ENCODE data around the gene BHLHE23.

Gene BHLHE23

DNA sequence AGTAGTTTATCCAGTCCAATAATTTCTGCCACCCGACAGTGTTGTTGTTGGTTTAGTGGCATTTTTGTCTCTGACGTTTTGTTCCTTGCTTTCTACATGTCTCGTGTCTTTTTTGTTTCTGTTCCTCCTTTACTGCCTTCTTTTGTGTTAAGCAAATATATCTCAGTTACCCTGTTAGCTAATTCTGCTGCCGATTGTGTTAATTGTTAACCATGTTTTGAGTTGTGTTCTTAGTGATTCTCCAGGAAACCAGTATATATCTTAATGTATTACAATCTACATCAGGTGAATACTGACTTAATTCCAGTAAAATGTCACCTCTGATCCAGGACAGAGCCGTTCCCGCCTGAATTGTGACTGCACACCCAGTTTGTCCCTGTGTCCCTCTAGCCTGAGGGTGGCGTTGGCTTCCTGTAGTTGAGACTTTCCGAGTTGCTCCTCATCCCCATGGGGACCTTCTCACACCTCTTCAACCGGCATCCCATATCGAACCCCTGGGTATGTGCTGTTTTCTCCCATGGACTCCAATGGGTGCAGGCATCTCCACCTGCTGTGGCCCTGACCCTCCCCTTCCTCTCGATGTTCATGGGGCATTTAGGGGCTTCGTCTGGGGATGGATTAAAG lies 35.8 kb upstream of the BHLHE23 start:
- Histone ChIP-seq H3K4ac (ENCODE audit: low read depth in 1 of 2, low read length in 2 of 2) (no peak overlapping the region), H3K14ac (ENCODE audit: low read length in 2 of 2) (no peak overlapping the region), H3K9ac (ENCODE audit: low read length) (no peak overlapping the region), H3K4me1 (ENCODE audit: control insufficient read depth, insufficient read depth, low read depth, low read length) (no peaks in the 10 kb centered on the region), H2BK12ac (ENCODE audit: low read length in 2 of 2) (no peak overlapping the region), H2BK5ac (ENCODE audit: low read depth, low read length, poor library complexity, severe bottlenecking) (no peak overlapping the region), H3K27ac (ENCODE audit: low read length, poor library complexity, severe bottlenecking) (no peak overlapping the region), H3K23ac (ENCODE audit: low read length in 2 of 2) (no peak overlapping the region), H2AFZ (ENCODE audit: low read depth, low read length) (no peak overlapping the region), H3K4me2 (ENCODE audit: low read length, poor library complexity, severe bottlenecking) (no peak overlapping the region), H4K8ac (ENCODE audit: low read length) (no peak overlapping the region), H4K91ac (ENCODE audit: low read length) (no peak overlapping the region), H2AK5ac (ENCODE audit: low read length, severe bottlenecking) (no peak overlapping the region), H3K27me3 (ENCODE audit: control insufficient read depth in 1 of 2, insufficient read depth in 1 of 2, low read length in 2 of 2) (peaks cover 26 to 84% of the 10 kb centered on the region in 2 experiments), H3K36me3 (ENCODE audit: control insufficient read depth in 1 of 2, insufficient read depth in 2 of 2, low read depth in 1 of 2, low read length in 2 of 2) (no peaks in the 10 kb centered on the region), H3K9me3 (ENCODE audit: control insufficient read depth, low read length) (no peaks in the 10 kb centered on the region), H3K18ac (ENCODE audit: low read depth in 1 of 2, low read length in 2 of 2) (no peak overlapping the region), H3K79me1 (replicated peaks; ENCODE audit: low read length, poor library complexity, severe bottlenecking) (no peaks in the 10 kb centered on the region), H3K4me3 (ENCODE audit: insufficient read depth in 1 of 2, low read depth in 1 of 2, low read length in 2 of 2) (no peak overlapping the region), H2BK120ac (ENCODE audit: low read depth, low read length) (no peak overlapping the region), H2BK15ac (ENCODE audit: low read depth, poor library complexity, severe bottlenecking) (no peak overlapping the region)
- no peak for DNase-seq
- whole genome bisulfite sequencing: 79% methylated on average over 11 of the region's 12 CpGs

DNA sequence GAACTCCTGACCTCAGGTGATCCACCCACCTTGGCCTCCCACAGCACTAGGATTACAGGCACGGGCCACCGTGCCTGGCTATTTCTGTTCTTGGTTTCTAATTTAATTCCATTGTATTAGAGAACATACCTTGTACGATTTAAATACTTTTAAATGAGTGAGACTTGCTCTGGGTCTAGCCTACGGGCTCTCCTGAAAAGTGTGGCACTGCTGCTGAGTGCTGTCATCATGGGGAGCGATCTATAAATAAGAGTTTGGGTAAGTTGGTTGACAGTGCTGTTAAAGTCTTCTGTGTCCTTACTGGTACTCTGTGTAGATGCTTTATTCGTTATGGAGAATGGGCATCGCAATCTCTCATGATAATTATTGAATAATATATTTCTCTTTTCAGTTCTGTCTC lies 35.0 kb upstream of the BHLHE23 start:
- WGBS: 78% methylated on average over 3 of the region's 7 CpGs
- Histone ChIP-seq H4K91ac (ENCODE audit: low read length) (no peak overlapping the region), H3K36me3 (ENCODE audit: control insufficient read depth in 1 of 2, insufficient read depth in 2 of 2, low read depth in 1 of 2, low read length in 2 of 2) (no peaks in the 10 kb centered on the region)

DNA sequence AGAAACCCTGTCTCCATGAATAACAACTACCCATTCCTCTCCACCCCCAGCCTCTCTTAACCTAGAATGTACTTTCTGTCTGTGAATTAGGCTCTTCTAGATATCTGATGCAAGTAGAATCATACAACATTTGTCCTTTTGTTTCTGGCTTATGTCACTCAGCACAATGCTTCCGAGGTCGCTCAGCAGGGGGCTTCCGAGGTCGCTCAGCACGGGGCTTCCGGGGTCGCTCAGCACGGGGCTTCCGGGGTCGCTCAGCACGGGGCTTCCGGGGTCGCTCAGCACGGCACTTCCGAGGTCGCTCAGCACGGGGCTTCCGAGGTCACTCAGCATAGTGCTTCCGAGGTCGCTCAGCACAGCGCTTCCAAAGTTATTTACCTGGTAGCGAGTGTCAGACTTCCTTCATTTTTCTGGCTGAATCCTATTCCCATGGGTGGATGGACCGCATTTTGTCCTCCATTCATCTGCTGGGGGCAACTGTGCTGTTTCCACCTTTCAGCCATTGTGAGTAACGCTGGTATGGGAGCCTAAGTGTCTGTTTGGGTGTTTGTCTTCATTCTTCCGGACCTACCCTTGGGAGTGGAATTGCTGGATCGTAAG lies 31.0 kb upstream of the BHLHE23 start:
- H2BK5ac ChIP-seq (ENCODE audit: low read depth, low read length, poor library complexity, severe bottlenecking): no peak overlapping the region
- peaks cover 26 to 81% of the 10 kb centered on the region in 2 experiments for H3K27me3 ChIP-seq (ENCODE audit: control insufficient read depth in 1 of 2, insufficient read depth in 1 of 2, low read length in 2 of 2)
- no peak overlapping the region for H3K4me2 ChIP-seq (ENCODE audit: low read length, poor library complexity, severe bottlenecking)
- no peaks in the 10 kb centered on the region for H3K79me1 ChIP-seq (replicated peaks; ENCODE audit: low read length, poor library complexity, severe bottlenecking)
- H3K36me3 ChIP-seq (ENCODE audit: control insufficient read depth in 1 of 2, insufficient read depth in 2 of 2, low read depth in 1 of 2, low read length in 2 of 2): no peaks in the 10 kb centered on the region
- H3K9me3 ChIP-seq (ENCODE audit: control insufficient read depth, low read length): no peaks in the 10 kb centered on the region
- no peaks in the 10 kb centered on the region for H3K4me1 ChIP-seq (ENCODE audit: control insufficient read depth, insufficient read depth, low read depth, low read length)
- H2BK12ac ChIP-seq (ENCODE audit: low read length in 2 of 2): no peak overlapping the region
- WGBS: 76% methylated on average over 26 of the region's 26 CpGs
- no peak overlapping the region for H3K4ac ChIP-seq (ENCODE audit: low read depth in 1 of 2, low read length in 2 of 2)
- no peak for DNase-seq
- no peak overlapping the region for H3K23ac ChIP-seq (ENCODE audit: low read length in 2 of 2)
- no peak overlapping the region for H2BK120ac ChIP-seq (ENCODE audit: low read depth, low read length)
- H2AFZ ChIP-seq (ENCODE audit: low read depth, low read length): no peak overlapping the region
- H4K8ac ChIP-seq (ENCODE audit: low read length): no peak overlapping the region
- no peak overlapping the region for H3K4me3 ChIP-seq (ENCODE audit: insufficient read depth in 1 of 2, low read depth in 1 of 2, low read length in 2 of 2)
- H3K27ac ChIP-seq (ENCODE audit: low read length, poor library complexity, severe bottlenecking): no peak overlapping the region
- no peak overlapping the region for H4K91ac ChIP-seq (ENCODE audit: low read length)
- no peak overlapping the region for H2BK15ac ChIP-seq (ENCODE audit: low read depth, poor library complexity, severe bottlenecking)
- no peak overlapping the region for H3K14ac ChIP-seq (ENCODE audit: low read length in 2 of 2)
- no peak overlapping the region for H3K9ac ChIP-seq (ENCODE audit: low read length)
- no peak overlapping the region for H3K18ac ChIP-seq (ENCODE audit: low read depth in 1 of 2, low read length in 2 of 2)
- H2AK5ac ChIP-seq (ENCODE audit: low read length, severe bottlenecking): no peak overlapping the region

More for the DNA sequence above, 35.0 kb upstream of the BHLHE23 start:
- H2AK5ac ChIP-seq (ENCODE audit: low read length, severe bottlenecking): no peak overlapping the region
- H2BK12ac ChIP-seq (ENCODE audit: low read length in 2 of 2): no peak overlapping the region
- H3K4me1 ChIP-seq (ENCODE audit: control insufficient read depth, insufficient read depth, low read depth, low read length): no peaks in the 10 kb centered on the region
- no peak overlapping the region for H3K27ac ChIP-seq (ENCODE audit: low read length, poor library complexity, severe bottlenecking)
- no peak overlapping the region for H3K18ac ChIP-seq (ENCODE audit: low read depth in 1 of 2, low read length in 2 of 2)
- no peak overlapping the region for H2BK15ac ChIP-seq (ENCODE audit: low read depth, poor library complexity, severe bottlenecking)
- peaks cover 25 to 85% of the 10 kb centered on the region in 2 experiments for H3K27me3 ChIP-seq (ENCODE audit: control insufficient read depth in 1 of 2, insufficient read depth in 1 of 2, low read length in 2 of 2)
- H3K23ac ChIP-seq (ENCODE audit: low read length in 2 of 2): no peak overlapping the region
- no peak overlapping the region for H4K8ac ChIP-seq (ENCODE audit: low read length)
- no peaks in the 10 kb centered on the region for H3K9me3 ChIP-seq (ENCODE audit: control insufficient read depth, low read length)
- no peak overlapping the region for H3K9ac ChIP-seq (ENCODE audit: low read length)
- no peak overlapping the region for H3K14ac ChIP-seq (ENCODE audit: low read length in 2 of 2)
- no peak overlapping the region for H2AFZ ChIP-seq (ENCODE audit: low read depth, low read length)
- no peak overlapping the region for H2BK5ac ChIP-seq (ENCODE audit: low read depth, low read length, poor library complexity, severe bottlenecking)
- H3K4me3 ChIP-seq (ENCODE audit: insufficient read depth in 1 of 2, low read depth in 1 of 2, low read length in 2 of 2): no peak overlapping the region
- H2BK120ac ChIP-seq (ENCODE audit: low read depth, low read length): no peak overlapping the region
- no peaks in the 10 kb centered on the region for H3K79me1 ChIP-seq (replicated peaks; ENCODE audit: low read length, poor library complexity, severe bottlenecking)
- no peak overlapping the region for H3K4me2 ChIP-seq (ENCODE audit: low read length, poor library complexity, severe bottlenecking)
- DNase-seq: no peak
- no peak overlapping the region for H3K4ac ChIP-seq (ENCODE audit: low read depth in 1 of 2, low read length in 2 of 2)

DNA sequence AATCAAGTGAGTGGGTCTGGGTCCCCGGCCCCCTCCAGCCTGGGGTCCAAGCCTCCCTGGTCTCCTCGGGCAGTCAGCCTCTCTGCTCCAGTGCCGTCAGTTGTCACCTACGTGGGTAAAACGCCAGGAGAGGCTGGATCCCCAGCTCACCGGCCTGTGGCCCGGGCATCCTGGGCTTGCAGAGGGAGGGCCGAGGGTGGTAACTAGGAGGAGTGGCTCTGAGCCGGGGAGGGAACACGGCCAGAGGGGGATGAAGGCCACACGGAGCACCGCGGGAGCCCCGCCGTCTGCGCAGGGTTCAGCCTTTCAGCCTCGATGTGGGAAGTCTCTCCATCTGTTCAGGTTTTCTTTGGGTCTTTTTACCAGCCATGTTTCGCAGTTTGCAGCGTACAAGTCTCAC lies 29.5 kb upstream of the BHLHE23 start:
- Histone ChIP-seq H3K27ac (ENCODE audit: low read length, poor library complexity, severe bottlenecking) (no peak overlapping the region), H3K4me3 (ENCODE audit: insufficient read depth in 1 of 2, low read depth in 1 of 2, low read length in 2 of 2) (no peak overlapping the region), H3K36me3 (ENCODE audit: control insufficient read depth in 1 of 2, insufficient read depth in 2 of 2, low read depth in 1 of 2, low read length in 2 of 2) (no peaks in the 10 kb centered on the region), H4K8ac (ENCODE audit: low read length) (no peak overlapping the region), H3K9me3 (ENCODE audit: control insufficient read depth, low read length) (no peaks in the 10 kb centered on the region), H3K79me1 (replicated peaks; ENCODE audit: low read length, poor library complexity, severe bottlenecking) (no peaks in the 10 kb centered on the region), H3K27me3 (ENCODE audit: control insufficient read depth in 1 of 2, insufficient read depth in 1 of 2, low read length in 2 of 2) (peaks cover 34 to 81% of the 10 kb centered on the region in 2 experiments), H2BK15ac (ENCODE audit: low read depth, poor library complexity, severe bottlenecking) (no peak overlapping the region), H2BK120ac (ENCODE audit: low read depth, low read length) (no peak overlapping the region), H2AK5ac (ENCODE audit: low read length, severe bottlenecking) (no peak overlapping the region), H3K4ac (ENCODE audit: low read depth in 1 of 2, low read length in 2 of 2) (no peak overlapping the region), H3K18ac (ENCODE audit: low read depth in 1 of 2, low read length in 2 of 2) (no peak overlapping the region), H3K4me1 (ENCODE audit: control insufficient read depth, insufficient read depth, low read depth, low read length) (no peaks in the 10 kb centered on the region), H3K14ac (ENCODE audit: low read length in 2 of 2) (no peak overlapping the region), H4K91ac (ENCODE audit: low read length) (no peak overlapping the region), H2BK5ac (ENCODE audit: low read depth, low read length, poor library complexity, severe bottlenecking) (no peak overlapping the region), H3K9ac (ENCODE audit: low read length) (no peak overlapping the region), H3K4me2 (ENCODE audit: low read length, poor library complexity, severe bottlenecking) (no peak overlapping the region), H2AFZ (ENCODE audit: low read depth, low read length) (no peak overlapping the region), H2BK12ac (ENCODE audit: low read length in 2 of 2) (no peak overlapping the region), H3K23ac (ENCODE audit: low read length in 2 of 2) (no peak overlapping the region)
- 56% methylated on average over 19 of the region's 19 CpGs for WGBS
- no peak for DNase-seq
